Common myeloid progenitor, CD34-positive (primary cell): ENCODE measurements around the gene TAC3.

ENCODE experiments used
- CTCF ChIA-PET: fragments of 350-600 bp; sonication (Branson Sonifier 250); formaldehyde crosslinking; loops from one replicate; lab custom pipeline; 2021; ENCODE audit warnings: antibody characterized with exemption; lab: Charles Lee
- POLR2A ChIA-PET: fragments of 350-600 bp; sonication (Branson Sonifier 250); formaldehyde crosslinking; loops from one replicate; lab custom pipeline; 2021; ENCODE audit warnings: antibody characterized with exemption; lab: Charles Lee
- DNase-seq, 3 donors: peaks; one replicate each; pipeline versions ENCODE4 v3.0.0 to v3.0.0-alpha.2; 2013
- H3K27ac ChIP-seq, 2 experiments: 1 replicate in 1 of 2; 2 replicates in 1 of 2; pipeline ENCODE4 v1.7.0; 2013; ENCODE audit warnings: inconsistent platforms in 2 of 2, low read length in 2 of 2, mild to moderate bottlenecking in 2 of 2, low read depth in 1 of 2, moderate library complexity in 1 of 2; ENCODE audit not compliant: severe bottlenecking in 2 of 2, insufficient read depth in 1 of 2, poor library complexity in 1 of 2
- H3K27me3 ChIP-seq, 5 experiments: replicated peaks in 2 of 5; 1 replicate in 3 of 5; 2 replicates in 2 of 5; pipeline versions ENCODE4 v1.6.1 to v1.7.0; 2013; ENCODE audit warnings: low read length in 4 of 5, mild to moderate bottlenecking in 2 of 5, moderate library complexity in 2 of 5, inconsistent platforms in 1 of 5; ENCODE audit not compliant: insufficient read depth in 5 of 5, control insufficient read depth in 4 of 5
- H3K36me3 ChIP-seq, 4 experiments: 1 replicate in 2 of 4; 2 replicates in 2 of 4; pipeline versions ENCODE4 v1.6.1 to v1.7.0; 2013; ENCODE audit warnings: low read length in 3 of 4, control low read depth in 1 of 4, mild to moderate bottlenecking in 1 of 4; ENCODE audit not compliant: control insufficient read depth in 4 of 4, insufficient read depth in 4 of 4
- H3K4me1 ChIP-seq, 4 experiments: 1 replicate in 3 of 4; 2 replicates in 1 of 4; pipeline versions ENCODE4 v1.6.1 to v1.7.1; 2013; ENCODE audit warnings: low read length in 3 of 4, mild to moderate bottlenecking in 3 of 4, control low read depth in 1 of 4, inconsistent platforms in 1 of 4, moderate library complexity in 1 of 4; ENCODE audit not compliant: control insufficient read depth in 4 of 4, insufficient read depth in 4 of 4; ENCODE audit errors: control extremely low read depth in 1 of 4
- H3K4me3 ChIP-seq, 7 experiments: 1 replicate in 4 of 7; 2 replicates in 3 of 7; pipeline versions ENCODE4 v1.5.1 to v1.7.0; 2013; ENCODE audit warnings: mild to moderate bottlenecking in 7 of 7, low read length in 6 of 7, moderate library complexity in 6 of 7, inconsistent platforms in 2 of 7, low read depth in 2 of 7, control low read depth in 1 of 7; ENCODE audit not compliant: insufficient read depth in 4 of 7, control insufficient read depth in 1 of 7; ENCODE audit errors: extremely low read depth in 1 of 7
- H3K9me3 ChIP-seq, 5 experiments: 1 replicate in 4 of 5; 2 replicates in 1 of 5; pipeline versions ENCODE4 v1.6.1 to v1.7.1; 2013; ENCODE audit warnings: low read length in 4 of 5, mild to moderate bottlenecking in 2 of 5, inconsistent platforms in 1 of 5, low read depth in 1 of 5, moderate library complexity in 1 of 5; ENCODE audit not compliant: control insufficient read depth in 4 of 5, insufficient read depth in 2 of 5; ENCODE audit errors: control extremely low read depth in 1 of 5
- WGBS: methylation state at CpG from one replicate; pipeline ENCODE4 v1.1.5; 2013; ENCODE audit not compliant: insufficient coverage; 5-methylcytosine and 5-hydroxymethylcytosine counted together

TAC3 gene

DNA sequence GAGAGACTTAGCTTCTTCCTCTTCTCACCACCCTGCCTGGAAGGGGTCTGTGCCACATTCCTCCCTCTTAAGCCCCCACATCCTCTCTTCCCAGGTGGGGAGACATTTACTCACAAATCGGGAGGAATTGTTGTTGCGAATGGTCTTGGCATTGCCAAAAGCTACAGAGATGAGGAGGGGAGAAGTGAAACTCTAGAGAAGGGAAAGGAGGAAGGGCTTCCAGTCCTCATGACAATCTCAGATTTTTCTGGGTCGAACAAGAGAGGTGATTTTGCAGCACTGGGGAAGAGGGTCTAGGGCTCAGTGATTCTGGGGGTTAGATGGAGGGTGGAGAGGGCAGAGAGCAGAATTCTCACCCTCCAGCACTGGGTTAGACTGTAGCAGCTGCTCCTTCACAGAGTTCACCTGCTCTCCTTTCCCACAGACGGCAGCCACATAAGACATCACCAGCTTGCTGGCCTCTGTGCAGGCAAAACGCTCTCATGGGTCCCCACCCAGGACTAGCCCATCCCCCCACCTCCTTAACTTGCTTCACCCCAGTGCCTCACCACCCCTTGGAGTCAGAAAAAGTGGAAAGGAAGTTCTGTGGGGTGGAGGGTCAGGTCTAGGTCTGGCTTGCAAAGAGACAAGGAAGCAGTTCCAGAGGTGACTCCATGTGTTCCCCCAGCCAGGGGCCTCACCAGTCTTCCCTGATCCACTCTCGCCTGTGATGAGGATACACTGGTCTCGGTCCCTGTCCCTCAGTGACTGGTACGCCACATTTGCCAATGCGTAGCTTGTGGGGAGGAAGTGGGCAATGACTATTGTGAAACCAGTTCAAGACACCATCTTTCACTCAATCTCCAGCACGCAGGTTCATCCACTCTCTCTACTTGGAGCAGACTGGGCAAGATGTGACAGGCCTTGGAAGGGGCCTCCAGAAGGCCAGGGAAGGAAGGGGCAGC is 30.9 kb upstream of the TAC3 start:
- H3K36me3 ChIP-seq, result no peaks in the 10 kb centered on the region
- no peak overlapping the region for H3K4me3 ChIP-seq
- ChIA-PET POLR2A (no interaction called here), CTCF (interaction anchor here (0.5 to 4.4 kb wide), 10 partner anchors 10 to 197 kb away, joined by 3 to 25 read pairs (median 4); no protein-coding TSS in a partner anchor)
- no peaks in the 10 kb centered on the region for H3K27me3 ChIP-seq
- no peaks in the 10 kb centered on the region for H3K9me3 ChIP-seq
- 68% methylated on average over 3 of the region's 10 CpGs for WGBS
- peak in 2 of 3 donors; percentile 42 to 53 for DNase-seq
- peaks cover 0 to 28% (median 7%) of the 10 kb centered on the region in 4 experiments for H3K4me1 ChIP-seq
- no peak overlapping the region for H3K27ac ChIP-seq

GRCh38 chr12:57046086-57046791 is 29.9 kb upstream of the TAC3 start:
- Histone ChIP-seq H3K27ac (no peak overlapping the region), H3K36me3 (no peaks in the 10 kb centered on the region), H3K4me3 (no peak overlapping the region), H3K27me3 (no peaks in the 10 kb centered on the region), H3K4me1 (peaks cover 0 to 29% (median 7%) of the 10 kb centered on the region in 4 experiments), H3K9me3 (no peaks in the 10 kb centered on the region)
- POLR2A ChIA-PET, result no interaction called here
- WGBS, result 80% methylated on average over 6 of the region's 6 CpGs
- CTCF ChIA-PET, result interaction anchor here (0.6 to 4.4 kb wide), 5 partner anchors 13 to 38 kb away, joined by 3 to 25 read pairs (median 8); no protein-coding TSS in a partner anchor
- DNase-seq, result no peak

GRCh38 chr12:57044889-57045288 is 28.6 kb upstream of the TAC3 start:
- WGBS, result 100% methylated on average over 2 of the region's 3 CpGs
- CTCF ChIA-PET, result interaction anchor here (0.7 to 2.1 kb wide), 3 partner anchors 12 to 20 kb away, joined by 3 to 8 read pairs (median 3); no protein-coding TSS in a partner anchor

DNA sequence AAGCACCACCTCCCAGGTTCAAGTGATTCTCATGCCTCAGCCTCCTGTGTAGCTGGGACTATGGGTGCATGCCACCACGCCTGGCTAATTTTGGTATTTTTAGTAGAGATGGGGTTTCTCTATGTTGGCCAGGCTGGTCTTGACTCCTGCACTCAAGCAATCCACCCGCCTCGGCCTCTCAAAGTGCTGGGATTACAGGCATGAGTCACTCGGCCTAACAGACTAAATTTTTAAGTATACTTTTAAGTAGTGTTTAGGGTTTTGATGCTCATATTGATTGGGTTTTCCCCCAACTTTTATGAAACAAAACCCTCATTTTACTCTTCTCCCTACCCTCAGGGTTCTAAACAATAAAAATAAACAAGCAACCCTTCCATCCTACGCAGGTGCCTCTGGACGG is 28.1 kb upstream of the TAC3 start:
- Histone ChIP-seq H3K4me1 (peaks cover 0 to 36% (median 7%) of the 10 kb centered on the region in 4 experiments), H3K9me3 (no peaks in the 10 kb centered on the region), H3K27ac (no peak overlapping the region), H3K27me3 (no peaks in the 10 kb centered on the region), H3K36me3 (no peaks in the 10 kb centered on the region), H3K4me3 (no peak overlapping the region)
- DNase-seq, result no peak
- 100% methylated on average over 2 of the region's 6 CpGs for WGBS
- POLR2A ChIA-PET, result interaction anchor here (1.3 kb wide), 1 partner anchor 13 kb away, joined by 3 read pairs; no protein-coding TSS in a partner anchor
- CTCF ChIA-PET, result interaction anchor here (0.7 to 2.1 kb wide), 6 partner anchors 11 to 68 kb away, joined by 3 to 8 read pairs (median 3); partner anchors contain the start of gene TAC3

More at GRCh38 chr12:57044889-57045288, 28.6 kb upstream of the TAC3 start:
- H3K27ac ChIP-seq, result no peak overlapping the region
- no peaks in the 10 kb centered on the region for H3K27me3 ChIP-seq
- no peaks in the 10 kb centered on the region for H3K9me3 ChIP-seq
- H3K4me3 ChIP-seq, result no peak overlapping the region
- no peaks in the 10 kb centered on the region for H3K36me3 ChIP-seq
- DNase-seq, result no peak
- H3K4me1 ChIP-seq, result peaks cover 0 to 36% (median 7%) of the 10 kb centered on the region in 4 experiments
- POLR2A ChIA-PET, result no interaction called here

- POLR2A ChIA-PET, result no interaction called here
- whole genome bisulfite sequencing, result 100% methylated on average over 2 of the region's 2 CpGs
Observed at GRCh38 chr12:57042695-57043094, 26.4 kb upstream of the TAC3 start.

GRCh38 chr12:57040750-57041149 is 24.4 kb upstream of the TAC3 start:
- CTCF ChIA-PET, result interaction anchor here (1.1 to 8.3 kb wide), 6 partner anchors 9 to 83 kb away, joined by 3 to 56 read pairs (median 6); partner anchors contain the start of gene MYO1A

More at GRCh38 chr12:57042695-57043094, 26.4 kb upstream of the TAC3 start:
- no peak for DNase-seq
- Histone ChIP-seq H3K27me3 (no peaks in the 10 kb centered on the region), H3K36me3 (no peaks in the 10 kb centered on the region), H3K4me3 (no peak overlapping the region), H3K27ac (no peak overlapping the region), H3K9me3 (no peaks in the 10 kb centered on the region), H3K4me1 (peaks cover 0 to 24% (median 3%) of the 10 kb centered on the region in 4 experiments)
- CTCF ChIA-PET, result interaction anchor here (1.5 to 8.3 kb wide), 4 partner anchors 10 to 17 kb away, joined by 3 to 56 read pairs (median 6); no protein-coding TSS in a partner anchor

More at GRCh38 chr12:57040750-57041149, 24.4 kb upstream of the TAC3 start:
- DNase-seq, result no peak
- H3K36me3 ChIP-seq, result no peaks in the 10 kb centered on the region
- peaks cover 0 to 8% (median 0%) of the 10 kb centered on the region in 4 experiments for H3K4me1 ChIP-seq
- no peak overlapping the region for H3K27ac ChIP-seq
- H3K27me3 ChIP-seq, result no peaks in the 10 kb centered on the region
- POLR2A ChIA-PET, result interaction anchor here (1.0 kb wide), 1 partner anchor 19 kb away, joined by 4 read pairs; no protein-coding TSS in a partner anchor
- no peak overlapping the region for H3K4me3 ChIP-seq
- no peaks in the 10 kb centered on the region for H3K9me3 ChIP-seq
- WGBS, result 33% methylated on average over 2 of the region's 2 CpGs
